ENCODE results near the gene DNAI4.

DNA sequence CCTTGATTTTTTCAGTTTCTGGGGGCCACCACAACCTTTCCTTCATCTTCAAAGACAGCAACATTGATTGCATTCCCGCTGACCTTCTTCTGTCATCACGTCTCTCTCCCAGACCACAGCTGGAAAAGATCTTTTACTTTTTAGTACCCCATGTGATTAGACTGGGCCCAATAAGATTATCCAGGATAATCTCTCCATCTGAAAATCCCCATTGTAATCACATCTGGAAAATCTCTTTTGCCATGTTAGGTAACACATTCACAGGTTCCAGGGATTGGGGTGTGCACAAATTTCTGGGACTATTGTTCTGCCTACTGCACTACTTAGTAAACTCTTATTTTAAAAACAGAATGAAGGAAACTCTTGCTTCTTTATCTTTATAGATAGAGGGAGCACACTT, 76.5 kb downstream of the DNAI4 start:
- no peak for TF ChIP-seq EZH2 (IDR thresholded peaks at IDR 0.05; ENCODE audit: borderline replicate concordance, low read depth, low read length, poor library complexity, severe bottlenecking)
- TF ChIP-seq, protein P1, sequence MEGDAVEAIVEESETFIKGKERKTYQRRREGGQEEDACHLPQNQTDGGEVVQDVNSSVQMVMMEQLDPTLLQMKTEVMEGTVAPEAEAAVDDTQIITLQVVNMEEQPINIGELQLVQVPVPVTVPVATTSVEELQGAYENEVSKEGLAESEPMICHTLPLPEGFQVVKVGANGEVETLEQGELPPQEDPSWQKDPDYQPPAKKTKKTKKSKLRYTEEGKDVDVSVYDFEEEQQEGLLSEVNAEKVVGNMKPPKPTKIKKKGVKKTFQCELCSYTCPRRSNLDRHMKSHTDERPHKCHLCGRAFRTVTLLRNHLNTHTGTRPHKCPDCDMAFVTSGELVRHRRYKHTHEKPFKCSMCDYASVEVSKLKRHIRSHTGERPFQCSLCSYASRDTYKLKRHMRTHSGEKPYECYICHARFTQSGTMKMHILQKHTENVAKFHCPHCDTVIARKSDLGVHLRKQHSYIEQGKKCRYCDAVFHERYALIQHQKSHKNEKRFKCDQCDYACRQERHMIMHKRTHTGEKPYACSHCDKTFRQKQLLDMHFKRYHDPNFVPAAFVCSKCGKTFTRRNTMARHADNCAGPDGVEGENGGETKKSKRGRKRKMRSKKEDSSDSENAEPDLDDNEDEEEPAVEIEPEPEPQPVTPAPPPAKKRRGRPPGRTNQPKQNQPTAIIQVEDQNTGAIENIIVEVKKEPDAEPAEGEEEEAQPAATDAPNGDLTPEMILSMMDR (conservative IDR thresholded peaks at IDR 0.05; ENCODE audit: low read depth, low read length), result no peak
